GM13977 (cell line): ENCODE measurements around the gene SLC16A2.

Source experiments
- DNase-seq: peaks from one replicate; pipeline ENCODE4 v3.0.0; 2012; ENCODE audit warnings: low spot score
- CTCF ChIP-seq: IDR thresholded peaks from 2 replicates; pipeline ENCODE4 v1.5.1; 2012; ENCODE audit warnings: mild to moderate bottlenecking, control low read depth; ENCODE audit not compliant: insufficient read depth; ENCODE audit errors: extremely low read depth, missing control alignments
- in situ Hi-C: fragments of 300-500 bp; cut with MboI; formaldehyde crosslinking; loops from one replicate; pipeline ENCODE4 v1.12.0; 2022; ENCODE audit warnings: low sequenced_read_pairs, low pct_unique_long_range_greater_than_20kb, mixed read lengths, inconsistent platforms; ENCODE audit not compliant: unreplicated experiment

Gene SLC16A2

GRCh38 chrX:74550295-74550802 is 129.1 kb downstream of the SLC16A2 start:
- peak; percentile 100 for TF ChIP-seq CTCF
- DNase-seq: peak; percentile 70
- in situ Hi-C loops: no loop called here

GRCh38 chrX:74551934-74552333 is 130.6 kb downstream of the SLC16A2 start:
- DNase-seq: no peak
- in situ Hi-C loops: no loop called here
- no peak for TF ChIP-seq CTCF

- no peak for TF ChIP-seq CTCF
- no peak for DNase-seq
- in situ Hi-C loops: no loop called here
Observed at GRCh38 chrX:74557378-74557777, 136.1 kb downstream of the SLC16A2 start.

- no peak for TF ChIP-seq CTCF
- in situ Hi-C loops: no loop called here
- DNase-seq: peak; percentile 17
Observed at GRCh38 chrX:74578137-74578536, 156.8 kb downstream of the SLC16A2 start.

GRCh38 chrX:74579597-74580198 is 158.4 kb downstream of the SLC16A2 start:
- DNase-seq: no peak
- no peak for TF ChIP-seq CTCF
- in situ Hi-C loops: no loop called here
